C4-2B (cell line): Measurements from ENCODE around the gene TRERF1.

Experiments
- CTCF ChIP-seq: fragments of 450-650 bp; conservative IDR thresholded peaks from 2 replicates; pipeline ENCODE4 v1.5.1; 2017; ENCODE audit warnings: mild to moderate bottlenecking
- ZFX ChIP-seq: fragments of 450-650 bp; IDR thresholded peaks from 2 replicates; pipeline ENCODE4 v1.6.1; 2017

GRCh38 chr6:42212442-42212841 is 239.3 kb downstream of the TRERF1 start:
- no peak for TF ChIP-seq CTCF
- no peak for TF ChIP-seq ZFX
